Retinal pigment epithelial cell (primary cell): ENCODE measurements around the gene MED28.
"Not testable (repeated sequence)": the region's sequence is repeated elsewhere in the genome, so short reads cannot be mapped to it uniquely, and the experiment has no call there.

Source experiments
- DNase-seq: peaks from one replicate; pipeline ENCODE4 v3.0.0-alpha.2; 2010; ENCODE audit warnings: low read depth
- H3K4me3 ChIP-seq: 2 replicates; pipeline ENCODE4 v1.5.1; 2011; ENCODE audit warnings: mild to moderate bottlenecking, low read length, control low read depth, moderate library complexity
- TF ChIP-seq, protein P1 (sequence below): conservative IDR thresholded peaks from 2 replicates; pipeline ENCODE4 v1.5.1; 2011; ENCODE audit warnings: low read depth, low read length, control low read depth, inconsistent platforms

Gene MED28

DNA sequence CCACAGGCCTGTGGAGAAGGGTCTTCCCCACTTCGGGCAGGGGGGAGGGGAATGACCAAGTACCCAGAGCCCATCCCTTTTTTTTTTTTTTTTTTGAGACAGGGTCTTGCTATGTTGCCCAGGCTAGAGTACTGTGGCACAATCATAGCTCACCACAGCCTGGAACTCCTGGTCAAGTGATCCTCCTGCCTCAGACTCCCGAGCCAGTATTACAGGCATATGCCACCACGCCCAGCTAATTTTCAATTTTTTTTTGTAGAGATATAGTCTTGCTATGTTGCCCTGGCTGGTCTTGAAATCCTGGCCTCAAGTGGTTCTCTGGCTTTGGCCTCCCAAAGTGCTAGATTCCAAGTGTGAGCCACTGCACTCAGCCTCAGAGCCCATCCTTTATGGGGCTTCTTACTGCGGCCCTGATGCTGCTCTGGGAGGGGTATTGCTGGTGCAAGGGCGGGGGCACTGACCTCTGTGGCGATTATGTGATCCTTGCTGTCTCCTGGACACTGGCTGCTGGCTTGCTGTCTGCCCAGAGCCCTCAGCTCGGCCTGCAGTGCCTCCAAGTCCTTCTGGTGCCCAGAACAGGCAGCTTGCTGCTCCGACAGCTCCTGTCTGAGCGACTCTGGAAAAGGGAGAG is 32.9 kb downstream of the MED28 start:
- TF ChIP-seq, protein P1, sequence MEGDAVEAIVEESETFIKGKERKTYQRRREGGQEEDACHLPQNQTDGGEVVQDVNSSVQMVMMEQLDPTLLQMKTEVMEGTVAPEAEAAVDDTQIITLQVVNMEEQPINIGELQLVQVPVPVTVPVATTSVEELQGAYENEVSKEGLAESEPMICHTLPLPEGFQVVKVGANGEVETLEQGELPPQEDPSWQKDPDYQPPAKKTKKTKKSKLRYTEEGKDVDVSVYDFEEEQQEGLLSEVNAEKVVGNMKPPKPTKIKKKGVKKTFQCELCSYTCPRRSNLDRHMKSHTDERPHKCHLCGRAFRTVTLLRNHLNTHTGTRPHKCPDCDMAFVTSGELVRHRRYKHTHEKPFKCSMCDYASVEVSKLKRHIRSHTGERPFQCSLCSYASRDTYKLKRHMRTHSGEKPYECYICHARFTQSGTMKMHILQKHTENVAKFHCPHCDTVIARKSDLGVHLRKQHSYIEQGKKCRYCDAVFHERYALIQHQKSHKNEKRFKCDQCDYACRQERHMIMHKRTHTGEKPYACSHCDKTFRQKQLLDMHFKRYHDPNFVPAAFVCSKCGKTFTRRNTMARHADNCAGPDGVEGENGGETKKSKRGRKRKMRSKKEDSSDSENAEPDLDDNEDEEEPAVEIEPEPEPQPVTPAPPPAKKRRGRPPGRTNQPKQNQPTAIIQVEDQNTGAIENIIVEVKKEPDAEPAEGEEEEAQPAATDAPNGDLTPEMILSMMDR, result no peak
- no peak overlapping the region for H3K4me3 ChIP-seq
- DNase-seq, result no peak

DNA sequence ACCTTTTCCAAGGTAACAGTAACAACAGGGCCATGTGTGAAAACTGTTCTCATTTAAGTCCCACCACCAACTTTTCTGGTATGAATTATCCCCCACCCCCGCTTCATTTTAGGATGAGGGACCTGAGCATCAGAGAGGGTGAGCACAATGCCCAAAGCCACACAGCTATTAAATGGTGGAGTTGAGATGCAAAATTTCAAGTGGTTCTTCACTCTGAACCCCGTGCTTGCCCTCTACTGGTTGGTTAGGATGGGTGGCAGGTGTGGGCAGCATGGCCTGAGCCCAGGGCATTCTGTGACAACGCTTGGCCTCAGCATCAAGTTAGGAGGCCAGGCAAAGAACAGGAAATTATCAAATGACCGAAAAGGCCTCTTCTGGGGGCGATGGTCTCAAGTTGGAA is 33.5 kb downstream of the MED28 start:
- H3K4me3 ChIP-seq, result no peak overlapping the region
- DNase-seq, result no peak
- TF ChIP-seq, protein P1, result peak; percentile 12

DNA sequence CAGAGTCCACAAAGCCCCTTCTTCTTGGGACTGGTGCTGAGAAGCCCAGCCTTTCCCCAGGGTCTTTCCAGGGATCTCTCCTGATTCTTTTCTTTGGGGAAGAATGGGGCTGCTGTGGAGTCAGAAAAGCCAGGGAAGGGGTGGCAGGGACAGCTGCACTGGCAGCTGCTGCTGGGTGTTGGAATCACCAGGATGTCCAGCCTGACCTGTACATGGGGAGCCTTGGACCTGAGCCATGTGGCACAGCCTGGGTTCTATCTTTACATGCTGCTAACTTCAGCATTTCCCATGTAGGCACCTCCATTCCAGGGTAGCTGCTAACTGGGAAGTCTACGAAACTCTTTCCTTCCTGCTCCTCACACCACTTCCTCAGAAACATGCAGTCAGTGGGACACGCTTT is 36.0 kb downstream of the MED28 start:
- no peak overlapping the region for H3K4me3 ChIP-seq
- no peak for DNase-seq
- TF ChIP-seq, protein P1, result no peak

DNA sequence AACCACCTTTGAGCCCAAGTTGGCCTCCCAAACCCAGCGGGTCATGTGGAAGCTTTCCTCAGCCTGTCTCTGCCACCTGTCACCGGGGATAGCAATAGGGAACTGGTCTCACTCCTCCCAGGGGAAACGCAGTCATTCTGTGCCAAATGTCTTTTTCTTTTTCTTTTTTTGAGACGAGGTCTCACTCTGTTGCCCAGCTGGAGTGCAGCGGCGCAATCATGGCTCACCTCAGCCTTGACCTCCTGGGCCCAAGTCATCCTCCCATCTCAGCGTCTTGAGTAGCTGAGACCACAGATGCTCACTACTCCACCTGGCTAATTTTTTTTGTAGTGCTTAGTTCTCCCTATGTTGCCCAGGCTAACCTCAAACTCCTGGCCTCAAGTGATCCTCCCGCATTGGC is 40.3 kb downstream of the MED28 start:
- TF ChIP-seq, protein P1, result no peak
- H3K4me3 ChIP-seq, result no peak overlapping the region
- no peak for DNase-seq

DNA sequence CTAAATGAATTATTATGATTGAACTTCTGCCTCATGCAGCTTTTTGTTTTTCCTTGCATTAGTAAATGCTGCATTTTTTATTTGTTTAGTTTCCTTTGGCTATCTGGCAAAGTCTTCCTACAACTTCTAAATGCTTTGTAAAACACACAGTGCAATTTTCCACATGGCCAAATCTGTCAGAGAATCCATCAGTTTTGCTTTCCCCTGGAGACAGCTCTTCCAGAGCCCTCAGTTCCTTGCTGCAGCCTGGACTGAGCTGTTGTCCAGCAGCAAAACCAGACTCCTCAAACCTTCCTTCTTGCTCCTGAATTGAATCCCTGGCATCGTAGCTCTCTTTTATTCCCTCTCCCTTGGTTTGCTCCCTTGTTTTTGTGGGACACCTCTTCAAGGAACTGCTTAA is 42.6 kb downstream of the MED28 start:
- H3K4me3 ChIP-seq, result no peak overlapping the region
- no peak for DNase-seq
- TF ChIP-seq, protein P1, result no peak

DNA sequence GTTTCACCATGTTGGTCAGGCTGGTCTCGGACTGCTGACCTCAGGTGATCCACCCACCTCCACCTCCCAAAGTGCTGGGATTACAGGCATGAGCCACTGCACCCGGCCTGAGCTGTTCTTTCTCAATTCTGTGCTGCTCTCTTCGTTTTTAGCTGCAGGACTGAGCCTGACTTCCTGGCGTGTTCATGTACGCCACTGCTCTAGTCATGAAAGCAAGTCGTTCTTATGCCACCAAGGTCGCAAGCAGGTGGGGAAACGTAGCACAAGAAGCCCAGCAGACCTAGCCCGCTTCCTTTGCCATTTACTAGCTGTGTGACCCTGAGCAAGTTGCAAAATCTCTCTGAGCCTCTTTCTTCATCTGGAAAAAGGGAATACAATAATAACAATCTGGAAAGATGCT is 43.4 kb downstream of the MED28 start:
- DNase-seq, result no peak
- TF ChIP-seq, protein P1, result no peak
- H3K4me3 ChIP-seq, result no peak overlapping the region

DNA sequence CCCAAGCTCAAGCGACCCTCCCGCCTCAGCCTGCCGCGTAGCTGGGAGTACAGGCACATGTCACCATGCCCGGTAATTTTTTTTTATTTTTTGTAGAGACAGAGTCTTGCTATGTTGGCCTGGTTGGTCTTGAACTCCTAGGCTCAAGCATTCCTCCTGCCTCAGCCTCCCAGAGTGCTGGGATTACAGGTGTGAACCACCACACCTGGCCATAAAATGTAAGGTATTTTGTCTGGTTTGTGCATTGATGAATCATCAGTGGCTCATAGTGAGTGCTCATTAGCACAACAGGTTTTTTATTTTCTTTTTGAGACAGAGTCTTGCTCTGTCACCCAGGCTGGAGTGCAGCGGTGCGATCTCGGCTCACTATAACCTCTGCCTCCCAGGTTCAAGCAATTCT is 44.8 kb downstream of the MED28 start:
- not testable (repeated sequence) for H3K4me3 ChIP-seq, DNase-seq

DNA sequence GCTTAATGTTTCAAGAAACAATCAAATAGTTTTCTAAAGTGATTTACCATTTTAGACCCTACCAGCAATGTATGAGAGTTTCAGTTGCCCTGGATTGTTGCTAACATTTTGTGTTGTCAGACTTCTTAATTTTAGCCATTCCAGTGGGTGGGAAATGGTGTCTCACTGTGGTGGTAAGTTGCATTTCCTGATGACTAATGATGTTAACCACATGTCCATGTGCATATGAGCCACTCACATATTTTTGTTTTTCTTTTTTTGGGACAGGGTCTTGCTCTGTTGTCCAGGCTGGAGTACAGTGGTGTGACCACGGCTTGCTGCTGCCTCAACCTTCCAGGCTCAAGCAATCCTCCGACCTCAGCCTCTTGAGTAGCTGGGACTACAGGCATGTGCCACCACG is 48.3 kb downstream of the MED28 start:
- TF ChIP-seq, protein P1, result no peak
- H3K4me3 ChIP-seq, result no peak overlapping the region
- DNase-seq, result no peak
